IgD-negative memory B cell (primary cell): ENCODE data around the gene MAGI3. TPM values are rescaled to one million over a fixed set of nuclear protein-coding genes. Genes with fewer than 3 reads are reported as not detected.

ENCODE experiments used
- H3K27ac Mint-ChIP-seq, 3 donors: one replicate each; pipeline ENCODE4 v1.8.0; 2020 to 2022; ENCODE audit warnings: mild to moderate bottlenecking in 3 of 3, mixed read lengths in 3 of 3, moderate library complexity in 1 of 3
- H3K27me3 Mint-ChIP-seq: one replicate; pipeline ENCODE4 v1.8.0; 2021; ENCODE audit warnings: mixed read lengths
- H3K36me3 Mint-ChIP-seq: one replicate; pipeline ENCODE4 v1.8.0; 2020; ENCODE audit warnings: mild to moderate bottlenecking, mixed read lengths
- H3K4me1 Mint-ChIP-seq, 3 donors: one replicate each; pipeline ENCODE4 v1.8.0; 2020 to 2022; ENCODE audit warnings: mixed read lengths in 3 of 3, mild to moderate bottlenecking in 1 of 3
- H3K4me3 Mint-ChIP-seq, 4 donors: one replicate each; pipeline ENCODE4 v1.8.0; 2020 to 2022; ENCODE audit warnings: mild to moderate bottlenecking in 4 of 4, mixed read lengths in 4 of 4, moderate library complexity in 3 of 4
- H3K9me3 Mint-ChIP-seq, 3 donors: one replicate each; pipeline ENCODE4 v1.8.0; 2020 to 2021; ENCODE audit warnings: mixed read lengths in 3 of 3, mild to moderate bottlenecking in 1 of 3
- polyA plus RNA-seq: library from polyadenylated mRNA; unstranded; fragments of 300-500 nt; fragmentation: Illumina TruSeq; gene quantifications from one replicate; pipeline ENCODE4 v1.2.3, GENCODE V29; 2021

MAGI3 gene
- 0.36 TPM for polyA plus RNA-seq

DNA sequence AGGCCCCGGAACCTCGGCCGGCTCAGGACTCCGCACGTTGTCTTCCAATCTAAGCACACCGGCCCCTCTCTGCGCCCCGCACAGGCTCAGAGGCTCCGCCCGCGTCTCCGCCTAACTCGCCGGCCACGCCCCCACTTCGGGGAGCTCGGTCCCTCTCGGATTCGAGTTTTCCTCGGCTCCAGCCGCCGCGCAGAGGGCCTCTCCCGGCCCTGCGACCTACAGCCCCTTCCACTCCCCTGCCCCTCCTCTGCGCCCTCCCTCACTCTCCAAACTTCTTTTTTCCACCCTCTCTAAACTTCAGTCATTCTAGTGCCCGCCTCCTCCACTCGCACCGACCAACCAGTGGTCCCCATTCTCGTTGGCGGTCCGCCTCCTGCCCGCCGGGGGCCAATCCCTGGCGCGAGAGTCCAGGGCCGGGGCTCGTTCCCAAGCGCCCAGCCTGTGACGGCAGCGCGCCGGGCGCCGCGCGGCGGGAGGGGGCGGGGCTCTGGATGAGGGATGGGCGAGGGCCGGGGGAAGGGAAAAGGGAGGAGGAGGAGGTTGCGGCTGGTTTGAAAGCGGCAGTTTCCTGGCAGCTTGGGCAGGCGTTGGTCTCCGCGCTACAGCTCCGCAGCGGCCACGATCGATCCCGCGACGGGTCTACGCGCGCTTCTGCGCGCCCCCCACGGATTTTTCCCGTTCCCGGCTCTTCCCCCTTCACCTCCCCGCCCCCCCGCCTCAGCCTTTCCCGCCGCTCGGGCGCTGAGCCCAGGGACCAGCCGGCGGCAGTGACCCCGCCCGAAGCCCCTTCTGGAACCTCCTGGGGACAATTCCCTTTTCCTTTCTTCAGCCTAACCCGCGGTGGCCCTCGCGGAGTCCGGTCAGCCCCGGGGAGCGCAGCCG, at the start of gene MAGI3:
Gene MAGI3, plus strand, starts transcription at position 563 of the 882 bp plus-strand sequence. CDS start 519 bp downstream, outside the sequence.
- H3K4me3 Mint-ChIP-seq = peak within 1 kb of the TSS; percentile 78 to 98 (median 90)
- peaks cover 10% of the 10 kb centered on the region for H3K27me3 Mint-ChIP-seq
- peaks cover 2 to 5% (median 2%) of the 10 kb centered on the region in 3 donors for H3K9me3 Mint-ChIP-seq
- peak within 1 kb of the TSS; percentile 18 to 78 (median 19) for H3K27ac Mint-ChIP-seq
- no peaks in the 10 kb centered on the region for H3K36me3 Mint-ChIP-seq
- H3K4me1 Mint-ChIP-seq = peaks cover 5 to 15% (median 11%) of the 10 kb centered on the region in 3 donors

GRCh38 chr1:113353580-113353979, 36.7 kb upstream of the MAGI3 start:
- Mint-ChIP-seq H3K9me3 (no peaks in the 10 kb centered on the region), H3K27me3 (no peaks in the 10 kb centered on the region), H3K4me3 (peak overlapping the region in 1 of 4 donors; percentile 1), H3K27ac (no peak overlapping the region), H3K4me1 (no peaks in the 10 kb centered on the region), H3K36me3 (no peaks in the 10 kb centered on the region)

DNA sequence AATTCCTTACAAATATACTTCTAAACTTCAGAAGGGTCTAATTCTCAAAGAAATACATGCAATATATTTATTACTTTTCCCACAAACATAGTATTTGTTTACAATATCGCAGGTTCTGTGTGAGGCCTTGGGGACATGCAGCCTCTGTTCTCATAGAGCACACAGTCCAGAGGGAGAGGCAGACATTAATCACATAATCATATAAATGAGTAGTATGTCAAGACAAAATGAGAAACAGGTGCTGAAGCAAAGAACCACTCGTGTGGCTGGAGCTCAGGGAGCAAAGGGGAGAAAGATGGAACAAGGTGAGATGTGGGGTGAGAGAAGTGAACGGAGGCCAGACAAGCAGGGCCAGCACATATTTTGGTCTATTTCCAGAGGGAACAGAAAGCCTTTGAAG, 26.4 kb upstream of the MAGI3 start:
- no peak overlapping the region for H3K4me3 Mint-ChIP-seq
- no peaks in the 10 kb centered on the region for H3K4me1 Mint-ChIP-seq
- H3K9me3 Mint-ChIP-seq = peaks cover 0 to 2% (median 0%) of the 10 kb centered on the region in 3 donors
- no peak overlapping the region for H3K27ac Mint-ChIP-seq
- H3K27me3 Mint-ChIP-seq = peaks cover 6% of the 10 kb centered on the region
- no peaks in the 10 kb centered on the region for H3K36me3 Mint-ChIP-seq

- H3K36me3 Mint-ChIP-seq = no peaks in the 10 kb centered on the region
- H3K4me1 Mint-ChIP-seq = peaks cover 0 to 3% (median 0%) of the 10 kb centered on the region in 3 donors
- H3K27me3 Mint-ChIP-seq = peaks cover 3% of the 10 kb centered on the region
- no peak overlapping the region for H3K27ac Mint-ChIP-seq
- H3K9me3 Mint-ChIP-seq = peaks cover 0 to 2% (median 0%) of the 10 kb centered on the region in 3 donors
- H3K4me3 Mint-ChIP-seq = no peak overlapping the region
Observed at GRCh38 chr1:113369040-113369439, 21.3 kb upstream of the MAGI3 start.

GRCh38 chr1:113369699-113370098, 20.6 kb upstream of the MAGI3 start:
- H3K4me1 Mint-ChIP-seq = peaks cover 0 to 3% (median 0%) of the 10 kb centered on the region in 3 donors
- peaks cover 3% of the 10 kb centered on the region for H3K27me3 Mint-ChIP-seq
- H3K4me3 Mint-ChIP-seq = no peak overlapping the region
- H3K27ac Mint-ChIP-seq = no peak overlapping the region
- H3K36me3 Mint-ChIP-seq = no peaks in the 10 kb centered on the region
- peaks cover 0 to 2% (median 0%) of the 10 kb centered on the region in 3 donors for H3K9me3 Mint-ChIP-seq

GRCh38 chr1:113370868-113371267, 19.4 kb upstream of the MAGI3 start:
- peaks cover 0 to 2% (median 0%) of the 10 kb centered on the region in 3 donors for H3K9me3 Mint-ChIP-seq
- no peak overlapping the region for H3K4me3 Mint-ChIP-seq
- H3K27ac Mint-ChIP-seq = no peak overlapping the region
- H3K27me3 Mint-ChIP-seq = peaks cover 3% of the 10 kb centered on the region
- H3K4me1 Mint-ChIP-seq = peaks cover 0 to 3% (median 0%) of the 10 kb centered on the region in 3 donors
- H3K36me3 Mint-ChIP-seq = no peaks in the 10 kb centered on the region

GRCh38 chr1:113372546-113372945, 17.8 kb upstream of the MAGI3 start:
- Mint-ChIP-seq H3K27me3 (peaks cover 5% of the 10 kb centered on the region), H3K27ac (no peak overlapping the region), H3K4me1 (peaks cover 0 to 3% (median 0%) of the 10 kb centered on the region in 3 donors), H3K9me3 (peaks cover 0 to under 1% (median 0%) of the 10 kb centered on the region in 3 donors), H3K36me3 (no peaks in the 10 kb centered on the region), H3K4me3 (no peak overlapping the region)

DNA sequence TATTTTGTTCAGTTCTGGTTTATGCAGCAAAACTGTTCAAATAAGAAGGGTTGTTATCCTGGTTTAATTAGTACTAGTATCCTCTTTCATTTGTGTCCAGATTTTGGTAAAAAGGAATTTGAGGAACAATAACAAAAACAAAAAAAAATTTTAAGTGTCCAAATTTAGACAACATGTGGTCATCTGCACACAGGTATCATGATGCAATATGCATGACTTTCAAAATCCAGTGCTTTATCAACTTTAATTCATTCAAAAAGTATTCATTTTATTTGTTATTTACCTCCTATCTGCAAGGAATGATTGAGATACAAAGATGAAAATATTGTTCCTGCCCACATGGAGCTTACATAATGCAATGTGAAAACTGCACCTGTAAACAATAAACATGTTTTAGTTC, 16.7 kb upstream of the MAGI3 start:
- Mint-ChIP-seq H3K4me1 (peaks cover 0 to 3% (median 0%) of the 10 kb centered on the region in 3 donors), H3K9me3 (no peaks in the 10 kb centered on the region), H3K27me3 (peaks cover 3% of the 10 kb centered on the region), H3K27ac (no peak overlapping the region), H3K4me3 (no peak overlapping the region), H3K36me3 (no peaks in the 10 kb centered on the region)

DNA sequence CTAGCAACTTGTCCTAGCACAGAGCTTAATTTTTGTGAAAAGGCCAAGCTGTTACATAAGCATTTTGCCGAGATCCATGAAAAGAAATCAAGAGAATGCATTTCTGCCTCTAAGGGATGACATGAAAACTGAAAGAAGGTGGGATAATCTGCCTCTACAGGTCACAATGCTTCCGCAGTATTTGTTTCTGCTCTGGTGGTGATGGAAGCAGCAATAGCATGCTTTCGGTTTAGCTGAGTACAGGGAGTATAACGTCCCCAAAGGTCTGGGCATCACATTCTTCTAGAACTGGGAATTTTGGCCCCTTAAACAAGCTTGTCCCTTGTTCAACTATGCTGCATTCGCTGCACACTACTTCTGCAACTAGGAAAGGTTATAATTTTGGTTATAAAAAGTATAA, 14.4 kb upstream of the MAGI3 start:
- Mint-ChIP-seq H3K9me3 (no peaks in the 10 kb centered on the region), H3K4me3 (no peak overlapping the region), H3K27ac (no peak overlapping the region), H3K36me3 (no peaks in the 10 kb centered on the region), H3K4me1 (no peaks in the 10 kb centered on the region), H3K27me3 (peaks cover 3% of the 10 kb centered on the region)

DNA sequence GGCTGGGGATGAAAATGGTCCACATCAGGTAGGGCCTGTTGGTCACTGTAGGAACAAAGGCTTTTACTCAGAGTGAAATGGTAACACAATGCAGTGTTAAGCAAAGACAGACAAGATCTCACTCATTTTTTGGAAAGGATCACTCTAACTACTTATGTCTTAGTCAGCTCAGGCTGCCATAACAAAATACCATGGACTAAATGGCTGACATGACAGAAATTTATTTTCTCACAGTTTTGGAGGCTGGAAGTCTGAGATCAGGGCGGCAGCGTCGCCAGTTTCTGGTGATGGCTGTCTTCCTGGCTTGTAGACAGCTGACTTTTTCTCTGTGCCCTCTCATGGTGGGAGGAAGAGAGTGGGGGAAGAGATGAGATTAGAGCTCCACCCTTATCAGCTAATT, 10.2 kb upstream of the MAGI3 start:
- H3K9me3 Mint-ChIP-seq = no peaks in the 10 kb centered on the region
- H3K36me3 Mint-ChIP-seq = no peaks in the 10 kb centered on the region
- no peak overlapping the region for H3K4me3 Mint-ChIP-seq
- H3K27me3 Mint-ChIP-seq = peaks cover 2% of the 10 kb centered on the region
- H3K4me1 Mint-ChIP-seq = no peaks in the 10 kb centered on the region
- H3K27ac Mint-ChIP-seq = no peak overlapping the region

DNA sequence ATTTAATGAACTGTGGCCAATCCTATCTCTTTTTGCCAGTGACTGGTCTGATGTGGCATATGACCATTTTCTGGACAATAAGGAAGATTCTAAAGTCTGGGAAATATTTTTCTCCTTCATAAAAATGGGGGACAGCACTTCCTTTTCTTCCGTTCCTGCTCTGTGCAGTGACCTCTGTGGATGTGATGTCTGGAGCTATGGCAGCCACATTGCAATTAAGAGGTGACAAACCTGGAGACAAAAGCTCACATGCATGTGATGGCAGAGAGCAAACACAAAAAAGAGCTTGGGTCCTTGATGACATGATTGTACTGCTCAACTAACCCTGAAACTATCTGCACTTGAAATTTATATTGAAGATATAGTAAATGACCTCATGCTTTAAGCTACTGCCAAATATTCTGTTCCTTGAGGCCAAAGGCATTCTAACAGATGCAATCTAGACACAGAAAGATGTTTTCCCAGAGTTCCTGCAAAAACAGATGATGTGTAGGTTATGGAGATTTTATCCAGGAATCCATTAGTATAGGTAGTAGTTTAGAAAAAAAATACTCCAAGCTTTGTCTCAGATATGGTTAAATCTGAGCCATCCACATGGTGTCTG, 2.2 kb upstream of the MAGI3 start:
- H3K36me3 Mint-ChIP-seq = no peaks in the 10 kb centered on the region
- H3K27me3 Mint-ChIP-seq = peaks cover 10% of the 10 kb centered on the region
- peaks cover 2 to 5% (median 2%) of the 10 kb centered on the region in 3 donors for H3K9me3 Mint-ChIP-seq
- peak overlapping the region in 1 of 3 donors; percentile 8 for H3K27ac Mint-ChIP-seq
- H3K4me1 Mint-ChIP-seq = peaks cover 5 to 15% (median 11%) of the 10 kb centered on the region in 3 donors
- peak overlapping the region in 1 of 4 donors; percentile 78 for H3K4me3 Mint-ChIP-seq

GRCh38 chr1:113388621-113389358, 1.5 kb upstream of the MAGI3 start:
- Mint-ChIP-seq H3K27ac (peak overlapping the region in 1 of 3 donors; percentile 19), H3K4me1 (peaks cover 5 to 15% (median 11%) of the 10 kb centered on the region in 3 donors), H3K9me3 (peaks cover 2 to 5% (median 2%) of the 10 kb centered on the region in 3 donors)

GRCh38 chr1:113389359-113389952, 859 bp upstream of the MAGI3 start:
- Mint-ChIP-seq H3K4me1 (peaks cover 5 to 15% (median 11%) of the 10 kb centered on the region in 3 donors), H3K27ac (peak overlapping the region in 1 of 3 donors; percentile 19), H3K4me3 (peak overlapping the region; percentile 78 to 98 (median 90)), H3K36me3 (no peaks in the 10 kb centered on the region), H3K27me3 (peaks cover 10% of the 10 kb centered on the region), H3K9me3 (peaks cover 2 to 5% (median 2%) of the 10 kb centered on the region in 3 donors)

More at GRCh38 chr1:113388621-113389358, 1.5 kb upstream of the MAGI3 start:
- peaks cover 10% of the 10 kb centered on the region for H3K27me3 Mint-ChIP-seq
- peak overlapping the region; percentile 78 to 98 (median 90) for H3K4me3 Mint-ChIP-seq
- no peaks in the 10 kb centered on the region for H3K36me3 Mint-ChIP-seq

DNA sequence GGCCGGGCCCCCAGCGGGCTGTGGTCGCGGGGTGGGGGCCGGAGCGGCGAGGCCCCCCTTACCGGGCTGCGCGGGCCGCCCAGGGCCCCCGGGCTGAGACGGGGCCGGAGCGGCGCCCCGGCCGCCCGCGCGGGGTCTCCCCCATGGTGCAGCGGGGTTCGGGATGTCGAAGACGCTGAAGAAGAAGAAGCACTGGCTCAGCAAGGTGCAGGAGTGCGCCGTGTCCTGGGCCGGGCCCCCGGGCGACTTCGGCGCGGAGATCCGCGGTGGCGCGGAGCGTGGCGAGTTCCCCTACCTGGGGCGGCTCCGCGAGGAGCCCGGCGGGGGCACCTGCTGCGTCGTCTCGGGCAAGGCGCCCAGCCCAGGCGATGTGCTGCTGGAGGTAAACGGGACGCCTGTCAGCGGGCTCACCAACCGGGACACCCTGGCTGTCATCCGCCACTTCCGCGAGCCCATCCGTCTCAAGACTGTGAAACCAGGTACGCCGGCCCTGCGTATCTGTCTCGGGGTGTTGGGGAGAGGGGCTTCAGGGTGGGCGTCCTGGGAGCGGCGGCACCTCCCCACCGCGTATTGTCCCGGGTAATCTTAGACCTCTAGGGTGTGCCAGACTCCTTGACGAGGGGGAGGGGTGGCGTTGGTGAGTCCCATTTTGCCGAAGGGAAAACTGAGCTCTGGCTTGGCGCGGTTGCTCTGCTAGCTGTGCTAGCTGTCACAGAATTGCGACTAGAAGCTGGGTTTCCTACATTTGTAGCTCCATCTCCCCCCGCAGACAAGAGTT, 745 bp downstream of the MAGI3 start:
- Mint-ChIP-seq H3K4me1 (peaks cover 5 to 15% (median 11%) of the 10 kb centered on the region in 3 donors), H3K9me3 (peaks cover 2 to 5% (median 2%) of the 10 kb centered on the region in 3 donors), H3K4me3 (peak overlapping the region; percentile 78 to 98 (median 87)), H3K27me3 (peaks cover 12% of the 10 kb centered on the region), H3K36me3 (no peaks in the 10 kb centered on the region), H3K27ac (peak overlapping the region in 1 of 3 donors; percentile 18)
